ENCODE results near the gene BID.

Gene BID

DNA sequence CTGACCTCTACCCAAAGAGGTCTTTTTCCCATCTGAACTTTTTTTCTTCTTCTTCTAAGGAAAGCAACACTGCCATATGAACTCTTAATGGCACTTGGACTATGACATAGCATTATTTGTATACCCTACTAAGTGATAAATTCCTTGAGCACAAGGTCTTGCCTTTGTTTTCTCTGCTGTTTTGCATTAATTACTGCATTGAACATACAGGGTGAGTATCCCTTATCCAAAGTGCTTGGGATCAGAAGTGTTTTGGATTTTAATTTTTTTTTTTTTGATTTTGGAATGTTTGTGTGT lies 48.8 kb downstream of the BID start:
- TF ChIP-seq, protein P1, sequence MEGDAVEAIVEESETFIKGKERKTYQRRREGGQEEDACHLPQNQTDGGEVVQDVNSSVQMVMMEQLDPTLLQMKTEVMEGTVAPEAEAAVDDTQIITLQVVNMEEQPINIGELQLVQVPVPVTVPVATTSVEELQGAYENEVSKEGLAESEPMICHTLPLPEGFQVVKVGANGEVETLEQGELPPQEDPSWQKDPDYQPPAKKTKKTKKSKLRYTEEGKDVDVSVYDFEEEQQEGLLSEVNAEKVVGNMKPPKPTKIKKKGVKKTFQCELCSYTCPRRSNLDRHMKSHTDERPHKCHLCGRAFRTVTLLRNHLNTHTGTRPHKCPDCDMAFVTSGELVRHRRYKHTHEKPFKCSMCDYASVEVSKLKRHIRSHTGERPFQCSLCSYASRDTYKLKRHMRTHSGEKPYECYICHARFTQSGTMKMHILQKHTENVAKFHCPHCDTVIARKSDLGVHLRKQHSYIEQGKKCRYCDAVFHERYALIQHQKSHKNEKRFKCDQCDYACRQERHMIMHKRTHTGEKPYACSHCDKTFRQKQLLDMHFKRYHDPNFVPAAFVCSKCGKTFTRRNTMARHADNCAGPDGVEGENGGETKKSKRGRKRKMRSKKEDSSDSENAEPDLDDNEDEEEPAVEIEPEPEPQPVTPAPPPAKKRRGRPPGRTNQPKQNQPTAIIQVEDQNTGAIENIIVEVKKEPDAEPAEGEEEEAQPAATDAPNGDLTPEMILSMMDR (IDR thresholded peaks at IDR 0.05; ENCODE audit: low read depth, low read length): no peak
- no peak for DNase-seq (ENCODE audit: low read depth in 2 of 2)
- H3K4me3 ChIP-seq (replicated peaks in 1 of 2; ENCODE audit: low read depth in 2 of 2, low read length in 2 of 2): no peak overlapping the region

DNA sequence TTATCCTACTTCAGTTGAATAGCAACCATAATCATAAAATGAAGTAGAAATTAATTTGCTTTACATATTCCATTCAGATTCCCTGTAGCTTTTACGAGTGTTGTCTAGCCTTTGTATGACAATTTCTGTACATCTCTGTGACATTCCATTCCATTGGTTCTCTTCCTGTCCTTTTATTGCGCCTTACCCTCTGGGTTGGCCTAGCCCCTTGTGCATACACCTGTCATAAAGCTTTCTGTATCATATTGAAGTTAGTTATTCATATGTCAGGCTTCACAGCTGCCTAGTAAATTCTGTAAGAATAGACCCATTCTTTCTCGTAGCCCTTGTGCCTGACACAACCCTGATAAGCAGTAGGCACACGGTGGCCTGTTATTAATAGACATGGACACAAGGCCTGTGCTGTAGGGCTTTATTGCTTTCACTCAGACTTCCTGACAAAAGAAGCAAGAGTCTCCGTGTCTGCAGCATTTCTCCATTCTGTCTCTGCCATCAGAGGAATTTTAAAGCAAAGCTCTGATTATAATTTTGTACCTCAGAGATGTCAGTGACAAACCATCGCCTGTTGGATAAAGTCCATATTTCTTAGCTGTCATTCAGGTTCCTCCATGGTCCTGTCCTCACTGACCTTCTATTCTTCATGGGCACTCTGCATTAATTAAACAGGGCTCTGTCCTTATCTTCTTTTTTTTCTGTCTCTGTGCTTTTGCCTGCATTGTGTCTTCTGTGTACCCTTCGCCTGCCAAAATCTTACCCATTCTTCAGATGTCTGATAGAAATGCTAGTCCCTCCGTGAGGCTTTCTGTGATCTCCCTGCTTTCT lies 49.4 kb downstream of the BID start:
- TF ChIP-seq, protein P1 (IDR thresholded peaks at IDR 0.05; ENCODE audit: low read depth, low read length): no peak
- no peak for DNase-seq (ENCODE audit: low read depth in 2 of 2)

DNA sequence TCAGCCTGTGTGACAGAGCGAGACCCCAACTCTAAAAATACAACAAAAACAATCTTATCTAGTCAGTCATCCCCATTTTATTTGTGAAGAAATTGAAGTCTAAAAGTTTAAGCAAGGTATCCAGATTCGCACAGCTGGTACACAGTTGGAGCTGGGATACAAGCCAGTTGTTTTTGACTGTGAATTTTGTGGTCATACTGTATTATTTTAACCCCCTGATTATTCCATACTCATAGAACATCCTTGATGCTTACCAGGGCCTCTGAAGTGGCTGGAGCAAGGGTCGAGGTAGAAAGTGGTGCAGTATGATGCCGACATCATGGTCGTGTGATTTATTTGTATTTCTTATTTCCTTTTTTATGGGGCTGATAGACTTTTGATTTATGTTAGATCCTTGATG lies 50.0 kb downstream of the BID start:
- TF ChIP-seq, protein P1 (IDR thresholded peaks at IDR 0.05; ENCODE audit: low read depth, low read length): no peak
- no peak for DNase-seq (ENCODE audit: low read depth in 2 of 2)
- H3K4me3 ChIP-seq (replicated peaks in 1 of 2; ENCODE audit: low read depth in 2 of 2, low read length in 2 of 2): no peak overlapping the region

More for the DNA sequence above, 49.4 kb downstream of the BID start:
- H3K4me3 ChIP-seq (replicated peaks in 1 of 2; ENCODE audit: low read depth in 2 of 2, low read length in 2 of 2): no peak overlapping the region

DNA sequence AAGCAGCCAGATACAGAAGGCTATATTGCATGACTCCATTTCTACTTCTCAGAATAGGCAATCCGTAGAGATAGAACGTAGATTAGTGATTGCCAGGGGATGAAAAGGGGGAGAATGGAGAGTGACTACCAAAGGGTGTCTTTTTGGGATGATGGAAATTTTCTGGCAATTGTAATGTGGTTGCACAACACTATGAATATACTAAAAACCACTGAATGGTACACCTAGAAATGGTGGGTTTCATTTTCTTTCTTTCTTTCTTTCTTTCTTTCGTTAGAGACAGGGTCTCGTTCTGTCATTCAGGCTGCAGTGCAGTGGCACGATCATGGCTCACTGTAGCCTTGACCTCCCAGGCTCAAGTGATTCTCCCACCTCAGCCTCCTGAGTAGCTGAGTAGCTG lies 54.4 kb downstream of the BID start:
- H3K4me3 ChIP-seq (replicated peaks in 1 of 2; ENCODE audit: low read depth in 2 of 2, low read length in 2 of 2): no peak overlapping the region
- no peak for DNase-seq (ENCODE audit: low read depth in 2 of 2)
- TF ChIP-seq, protein P1 (IDR thresholded peaks at IDR 0.05; ENCODE audit: low read depth, low read length): no peak

DNA sequence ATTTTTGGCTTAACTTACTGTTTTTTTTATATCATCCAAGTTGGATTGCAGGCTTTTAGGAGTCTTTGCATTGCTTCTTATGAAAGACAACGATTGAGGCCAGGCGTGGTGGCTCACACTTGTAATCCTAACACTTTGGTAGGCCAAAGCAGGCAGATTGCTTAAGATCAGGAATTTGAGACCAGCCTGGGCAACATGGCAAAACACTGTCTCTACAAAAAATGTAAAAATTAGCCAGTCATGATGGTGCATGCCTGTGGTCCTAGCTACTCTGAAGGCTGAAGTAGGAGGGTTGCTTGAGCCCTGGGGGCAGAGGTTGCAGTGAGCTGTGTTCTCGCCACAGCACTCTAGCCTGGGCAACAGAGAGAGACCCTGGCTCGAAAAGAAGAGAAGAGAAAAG lies 56.6 kb downstream of the BID start:
- no peak overlapping the region for H3K4me3 ChIP-seq (replicated peaks in 1 of 2; ENCODE audit: low read depth in 2 of 2, low read length in 2 of 2)
- TF ChIP-seq, protein P1 (IDR thresholded peaks at IDR 0.05; ENCODE audit: low read depth, low read length): no peak
- peak in 1 of 2 donors; percentile 45 for DNase-seq (ENCODE audit: low read depth in 2 of 2)

DNA sequence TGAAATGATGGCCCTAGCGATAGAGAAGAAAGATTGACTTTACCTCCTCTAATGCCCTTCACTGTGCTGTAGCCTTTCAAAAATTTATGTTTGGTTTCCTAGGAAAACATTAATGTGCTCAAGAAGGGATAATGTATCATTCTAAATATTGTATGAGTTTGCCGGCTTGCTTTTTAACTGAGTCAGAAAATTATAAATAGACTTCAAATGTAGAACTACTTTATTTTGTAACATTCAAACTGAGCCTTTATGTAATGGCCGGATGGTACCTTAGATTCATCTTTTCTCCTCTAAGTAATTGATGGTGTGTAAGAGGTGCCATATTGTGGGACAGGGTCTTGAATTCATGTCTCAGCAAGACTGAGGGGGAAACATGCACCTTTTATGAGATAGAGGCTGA lies 57.7 kb downstream of the BID start:
- no peak overlapping the region for H3K4me3 ChIP-seq (replicated peaks in 1 of 2; ENCODE audit: low read depth in 2 of 2, low read length in 2 of 2)
- no peak for DNase-seq (ENCODE audit: low read depth in 2 of 2)
- TF ChIP-seq, protein P1 (IDR thresholded peaks at IDR 0.05; ENCODE audit: low read depth, low read length): no peak

DNA sequence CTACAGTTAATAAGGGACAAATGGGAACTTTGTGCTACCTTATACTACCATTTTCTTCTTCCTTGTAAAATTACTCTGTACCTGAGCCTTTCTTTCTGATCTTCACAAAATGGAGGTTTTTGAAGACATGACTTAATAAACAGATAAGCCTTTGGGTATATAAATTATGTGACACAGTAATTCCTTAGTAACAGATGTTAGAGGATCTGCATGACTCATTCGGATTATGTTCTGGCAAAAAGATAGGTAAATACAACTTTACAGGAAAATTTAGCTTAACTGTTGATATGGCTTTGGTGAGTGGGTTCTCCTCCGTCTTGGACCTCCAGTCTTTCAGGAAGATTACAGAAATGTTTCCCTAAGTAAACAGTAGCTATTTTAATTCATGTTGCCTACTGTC lies 61.8 kb downstream of the BID start:
- H3K4me3 ChIP-seq (replicated peaks in 1 of 2; ENCODE audit: low read depth in 2 of 2, low read length in 2 of 2): no peak overlapping the region
- TF ChIP-seq, protein P1 (IDR thresholded peaks at IDR 0.05; ENCODE audit: low read depth, low read length): no peak
- peak; percentile 34 to 45 for DNase-seq (ENCODE audit: low read depth in 2 of 2)
